A673 (cell line): Measurements from ENCODE around the gene KIF5A. TPM values are rescaled to one million over a fixed set of nuclear protein-coding genes. Genes with fewer than 3 reads are reported as not detected.

Source experiments
- BruUV-seq: library from RNA; stranded (reverse); fragments of 400-500 nt; replicated peaks from 2 replicates; lab custom pipeline; 2021; lab: Mats Ljungman, UMichigan
- CTCF ChIA-PET: fragments of 300-600 bp; sonication (Branson Sonifier 250); formaldehyde crosslinking; loops from one replicate; lab custom pipeline; 2022; ENCODE audit warnings: antibody characterized with exemption; lab: Charles Lee
- POLR2A ChIA-PET: fragments of 300-600 bp; sonication (Branson Sonifier 250); formaldehyde crosslinking; loops from one replicate; lab custom pipeline; 2022; ENCODE audit warnings: antibody characterized with exemption; ENCODE audit not compliant: low non-redundant PET; lab: Charles Lee
- DNase-seq: peaks from one replicate; pipeline ENCODE4 v3.0.0-alpha.2; 2015; ENCODE audit warnings: low spot score
- H3K27ac ChIP-seq: fragments of 200-600 bp; sonication (generic); 2 replicates; pipeline ENCODE4 v1.5.1; 2016; ENCODE audit warnings: mixed run types, low read depth, mild to moderate bottlenecking, mixed read lengths, antibody characterized with exemption, low read length; ENCODE audit not compliant: poor library complexity, severe bottlenecking
- H3K27me3 ChIP-seq: fragments of 200-600 bp; sonication (generic); replicated peaks from 2 replicates; pipeline ENCODE4 v1.6.1; 2017; ENCODE audit warnings: mixed run types, low read depth, mild to moderate bottlenecking, mixed read lengths, antibody characterized with exemption, low read length; ENCODE audit not compliant: insufficient read depth, poor library complexity
- H3K36me3 ChIP-seq: fragments of 200-600 bp; sonication (generic); 2 replicates; pipeline ENCODE4 v1.6.1; 2016; ENCODE audit warnings: mixed run types, mild to moderate bottlenecking, mixed read lengths, antibody characterized with exemption, low read length; ENCODE audit not compliant: insufficient read depth, poor library complexity, severe bottlenecking
- H3K4me1 ChIP-seq: fragments of 200-600 bp; sonication (generic); 2 replicates; pipeline ENCODE4 v1.6.1; 2017; ENCODE audit warnings: mixed run types, mild to moderate bottlenecking, mixed read lengths, antibody characterized with exemption, low read length; ENCODE audit not compliant: insufficient read depth, poor library complexity, severe bottlenecking
- H3K4me3 ChIP-seq: fragments of 200-600 bp; sonication (generic); 2 replicates; pipeline ENCODE4 v1.5.1; 2016; ENCODE audit warnings: low read depth, mixed run types, mild to moderate bottlenecking, mixed read lengths, low read length; ENCODE audit not compliant: poor library complexity, severe bottlenecking
- H3K9me3 ChIP-seq: fragments of 200-600 bp; sonication (generic); 2 replicates; pipeline ENCODE4 v1.6.1; 2016; ENCODE audit warnings: mixed run types, low read depth, mild to moderate bottlenecking, mixed read lengths, antibody characterized with exemption, low read length; ENCODE audit not compliant: poor library complexity, severe bottlenecking
- CTCF ChIP-seq: fragments of 300-800, 200-600 bp; sonication (generic); conservative IDR thresholded peaks from 2 replicates; pipeline ENCODE4 v1.5.1; 2017; ENCODE audit warnings: low read depth, mild to moderate bottlenecking, antibody characterized with exemption, low read length, moderate library complexity, mixed read lengths
- EZH2 ChIP-seq: fragments of 200-600 bp; sonication (generic); IDR thresholded peaks from 2 replicates; pipeline ENCODE4 v1.6.1; 2017; ENCODE audit warnings: borderline replicate concordance, low read depth, mild to moderate bottlenecking, mixed read lengths, antibody characterized with exemption, low read length; ENCODE audit not compliant: poor library complexity, severe bottlenecking
- intact Hi-C: fragments of 100-400 bp; cut with micrococcal nuclease; formaldehyde crosslinking; loops from one replicate; pipeline ENCODE4 v1.10.0; 2022; ENCODE audit not compliant: unreplicated experiment
- total RNA-seq: library from RNA; stranded (reverse); gene quantifications from 2 replicates; pipeline ENCODE4 v1.2.3, GENCODE V29; 2021

The KIF5A gene
- total RNA-seq, 1 experiment from 2014 or later = 2.1 TPM

DNA sequence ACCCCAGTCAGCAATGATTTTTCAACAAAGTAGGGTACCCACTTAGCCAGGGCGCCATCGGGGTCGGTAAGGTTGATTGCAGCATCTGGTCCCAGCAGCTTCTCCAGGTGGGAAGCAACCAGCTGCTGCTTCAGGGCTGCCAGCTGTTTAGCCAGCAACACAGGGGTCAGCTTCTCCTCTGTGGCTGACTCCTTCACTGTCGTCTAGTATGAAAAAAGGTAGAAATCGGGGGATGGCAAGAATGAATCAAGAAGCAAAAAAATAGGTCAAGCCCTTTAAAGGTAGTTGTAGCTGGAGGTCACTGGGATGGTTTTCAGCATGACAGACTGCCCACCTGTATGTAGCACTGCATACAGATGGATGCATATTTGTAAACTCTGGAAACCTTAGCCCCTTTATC lies 15.6 kb upstream of the KIF5A start:
- no peak for DNase-seq
- Histone ChIP-seq H3K27ac (no peak overlapping the region), H3K4me1 (no peaks in the 10 kb centered on the region), H3K4me3 (no peak overlapping the region), H3K36me3 (peaks cover 61% of the 10 kb centered on the region), H3K9me3 (no peaks in the 10 kb centered on the region), H3K27me3 (no peaks in the 10 kb centered on the region)
- intact Hi-C loops = no loop called here
- BruUV-seq = no TSS peak
- POLR2A ChIA-PET = no interaction called here
- CTCF ChIA-PET = no interaction called here
- TF ChIP-seq CTCF (no peak), EZH2 (no peak)

GRCh38 chr12:57534991-57535543 lies 14.8 kb upstream of the KIF5A start:
- Histone ChIP-seq H3K4me1 (no peaks in the 10 kb centered on the region), H3K27ac (no peak overlapping the region), H3K9me3 (no peaks in the 10 kb centered on the region), H3K4me3 (no peak overlapping the region), H3K36me3 (peaks cover 54% of the 10 kb centered on the region), H3K27me3 (no peaks in the 10 kb centered on the region)
- no peak for DNase-seq
- ChIA-PET POLR2A (no interaction called here), CTCF (no interaction called here)
- no TSS peak for BruUV-seq
- intact Hi-C loops = no loop called here
- no peak for TF ChIP-seq EZH2

- peaks cover 45% of the 10 kb centered on the region for H3K36me3 ChIP-seq
- intact Hi-C loops = no loop called here
- no peaks in the 10 kb centered on the region for H3K4me1 ChIP-seq
- H3K9me3 ChIP-seq = no peaks in the 10 kb centered on the region
- CTCF ChIA-PET = no interaction called here
- no TSS peak for BruUV-seq
- H3K4me3 ChIP-seq = no peak overlapping the region
- POLR2A ChIA-PET = no interaction called here
- DNase-seq = no peak
- TF ChIP-seq CTCF = no peak
- no peak for TF ChIP-seq EZH2
- no peaks in the 10 kb centered on the region for H3K27me3 ChIP-seq
- no peak overlapping the region for H3K27ac ChIP-seq
These were observed 13.9 kb upstream of the KIF5A start for GRCh38 chr12:57535764-57536596.
